BJ (cell line): ENCODE results near the gene CHST9. TPM values are rescaled to one million over a fixed set of nuclear protein-coding genes. Genes with fewer than 3 reads are reported as not detected.

Experiments
- CTCF ChIA-PET: fragments of 350-600 bp; formaldehyde crosslinking; extraction: SDS; loops from one replicate; lab custom pipeline; 2021; ENCODE audit warnings: antibody characterized with exemption, inconsistent platforms; lab: Yijun Ruan, JAX
- POLR2A ChIA-PET: fragments of 300-600 bp; sonication (Branson Sonifier 250); formaldehyde crosslinking; extraction: SDS; loops from one replicate; lab custom pipeline; 2021; ENCODE audit warnings: antibody characterized with exemption; lab: Charles Lee
- DNase-seq: peaks from one replicate; pipeline ENCODE4 v3.0.0-alpha.2; 2011; ENCODE audit warnings: low read depth
- H3K27me3 ChIP-seq: 2 replicates; pipeline ENCODE4 v1.6.0; 2011; ENCODE audit warnings: low read length; ENCODE audit not compliant: control insufficient read depth, insufficient read depth
- H3K36me3 ChIP-seq: 2 replicates; pipeline ENCODE4 v1.5.1; 2011; ENCODE audit warnings: low read length; ENCODE audit not compliant: control insufficient read depth, insufficient read depth
- H3K4me3 ChIP-seq: 2 replicates; pipeline ENCODE4 v1.5.1; 2011; ENCODE audit warnings: low read depth, mild to moderate bottlenecking, control low read depth, low read length
- CTCF ChIP-seq: IDR thresholded peaks from 2 replicates; pipeline ENCODE4 v1.5.1; 2011; ENCODE audit warnings: low read depth, mild to moderate bottlenecking, control low read depth, inconsistent platforms, low read length, moderate library complexity; ENCODE audit not compliant: insufficient read depth
- polyA plus RNA-seq: library from polyadenylated mRNA; depleted of rRNA; stranded (reverse); fragments of >200 nt; gene quantifications from 2 replicates; pipeline ENCODE4 v1.2.3, GENCODE V29; 2011

Gene CHST9
- polyA plus RNA-seq, 1 experiment = not detected

- no peak for DNase-seq
- ChIA-PET POLR2A (no interaction called here), CTCF (no interaction called here)
- H3K36me3 ChIP-seq = no peaks in the 10 kb centered on the region
- H3K4me3 ChIP-seq = no peak overlapping the region
- H3K27me3 ChIP-seq = no peaks in the 10 kb centered on the region
- TF ChIP-seq CTCF = no peak
Measured at GRCh38 chr18:27073404-27073830, 111.7 kb downstream of the CHST9 start.

- CTCF ChIA-PET = no interaction called here
- POLR2A ChIA-PET = no interaction called here
- TF ChIP-seq CTCF = no peak
- Histone ChIP-seq H3K36me3 (no peaks in the 10 kb centered on the region), H3K4me3 (no peak overlapping the region), H3K27me3 (no peaks in the 10 kb centered on the region)
- no peak for DNase-seq
Measured at GRCh38 chr18:27064673-27065072, 120.4 kb downstream of the CHST9 start.

GRCh38 chr18:27062802-27063201 is 122.3 kb downstream of the CHST9 start:
- POLR2A ChIA-PET = no interaction called here
- H3K27me3 ChIP-seq = no peaks in the 10 kb centered on the region
- CTCF ChIA-PET = no interaction called here

GRCh38 chr18:27061488-27062095 is 123.5 kb downstream of the CHST9 start:
- H3K27me3 ChIP-seq = no peaks in the 10 kb centered on the region
- POLR2A ChIA-PET = no interaction called here
- no peak for DNase-seq
- no peak for TF ChIP-seq CTCF
- H3K36me3 ChIP-seq = no peaks in the 10 kb centered on the region
- no peak overlapping the region for H3K4me3 ChIP-seq
- CTCF ChIA-PET = no interaction called here

More at GRCh38 chr18:27062802-27063201, 122.3 kb downstream of the CHST9 start:
- no peak for TF ChIP-seq CTCF
- no peaks in the 10 kb centered on the region for H3K36me3 ChIP-seq
- no peak for DNase-seq
- no peak overlapping the region for H3K4me3 ChIP-seq

GRCh38 chr18:27057519-27058234 is 127.4 kb downstream of the CHST9 start:
- Histone ChIP-seq H3K36me3 (no peaks in the 10 kb centered on the region), H3K27me3 (no peaks in the 10 kb centered on the region), H3K4me3 (no peak overlapping the region)
- ChIA-PET CTCF (no interaction called here), POLR2A (no interaction called here)
- DNase-seq = no peak
- TF ChIP-seq CTCF = no peak
